ENCODE data around the gene MIPOL1.
"Not testable (repeated sequence)": the region's sequence is repeated elsewhere in the genome, so short reads cannot be mapped to it uniquely, and the experiment has no call there.

The MIPOL1 gene

GRCh38 chr14:37447883-37448391 is 250.2 kb downstream of the MIPOL1 start:
- TF ChIP-seq POLR2A (IDR thresholded peaks at IDR 0.05; ENCODE audit: extremely low read depth, insufficient read length): no peak
- no peak overlapping the region for H3K4me3 ChIP-seq (ENCODE audit: low read depth, low read length)
- DNase-seq (ENCODE audit: low read depth): no peak

DNA sequence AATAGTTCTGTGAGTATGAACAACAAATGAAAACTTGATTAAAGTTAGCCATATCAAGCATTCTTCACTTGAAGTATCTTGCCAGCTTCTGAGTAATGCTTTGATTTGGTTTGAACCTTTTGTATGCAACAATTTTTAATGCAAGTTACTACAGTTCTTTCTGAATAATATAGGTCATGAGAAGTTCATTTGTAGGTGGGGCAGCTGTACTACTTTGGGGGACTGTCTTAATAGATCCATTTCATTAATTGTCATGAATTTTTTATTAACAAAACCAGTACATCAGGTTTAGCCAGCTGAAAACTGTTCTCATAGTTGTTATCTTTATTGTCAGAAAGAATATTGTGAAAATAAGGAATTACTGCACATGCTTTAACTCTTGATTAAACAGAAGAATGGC is 254.6 kb downstream of the MIPOL1 start:
- DNase-seq (ENCODE audit: low read depth): no peak
- H3K4me3 ChIP-seq (ENCODE audit: low read depth, low read length): no peak overlapping the region
- TF ChIP-seq MAX (IDR thresholded peaks at IDR 0.05; ENCODE audit: low read depth, low read length): no peak
- no peak for TF ChIP-seq CTCF (IDR thresholded peaks at IDR 0.05; ENCODE audit: low read depth, low read length)
- no peak for TF ChIP-seq MYC (IDR thresholded peaks at IDR 0.05; ENCODE audit: low read depth, low read length)
- TF ChIP-seq POLR2A (IDR thresholded peaks at IDR 0.05; ENCODE audit: extremely low read depth, insufficient read length): no peak

GRCh38 chr14:37453985-37454384 is 256.2 kb downstream of the MIPOL1 start:
- H3K4me3 ChIP-seq (ENCODE audit: low read depth, low read length): no peak overlapping the region
- TF ChIP-seq CTCF (IDR thresholded peaks at IDR 0.05; ENCODE audit: low read depth, low read length) (no peak), POLR2A (IDR thresholded peaks at IDR 0.05; ENCODE audit: extremely low read depth, insufficient read length) (no peak), MYC (IDR thresholded peaks at IDR 0.05; ENCODE audit: low read depth, low read length) (no peak), MAX (IDR thresholded peaks at IDR 0.05; ENCODE audit: low read depth, low read length) (no peak)
- DNase-seq (ENCODE audit: low read depth): no peak

DNA sequence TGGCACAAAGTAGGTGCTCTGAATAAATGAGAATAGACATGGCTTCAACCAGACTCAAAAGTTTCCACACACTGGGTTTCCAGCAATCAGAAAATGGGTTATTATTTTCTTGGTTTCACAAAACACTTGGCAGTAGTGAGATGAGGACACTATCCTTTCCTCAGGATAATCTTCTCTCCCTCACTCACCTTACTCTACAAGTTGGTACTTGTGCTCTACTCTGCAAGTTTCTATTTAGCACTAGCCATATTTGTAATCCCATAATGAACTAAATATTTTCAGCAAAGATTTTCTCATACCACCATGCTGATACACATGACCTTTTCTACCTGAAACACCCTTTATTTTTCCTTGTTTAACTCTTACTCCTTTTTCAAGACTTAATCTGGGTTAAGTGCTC is 259.6 kb downstream of the MIPOL1 start:
- TF ChIP-seq POLR2A (IDR thresholded peaks at IDR 0.05; ENCODE audit: extremely low read depth, insufficient read length): no peak
- TF ChIP-seq MAX (IDR thresholded peaks at IDR 0.05; ENCODE audit: low read depth, low read length): no peak
- TF ChIP-seq MYC (IDR thresholded peaks at IDR 0.05; ENCODE audit: low read depth, low read length): no peak
- no peak for TF ChIP-seq CTCF (IDR thresholded peaks at IDR 0.05; ENCODE audit: low read depth, low read length)
- H3K4me3 ChIP-seq (ENCODE audit: low read depth, low read length): no peak overlapping the region
- no peak for DNase-seq (ENCODE audit: low read depth)

DNA sequence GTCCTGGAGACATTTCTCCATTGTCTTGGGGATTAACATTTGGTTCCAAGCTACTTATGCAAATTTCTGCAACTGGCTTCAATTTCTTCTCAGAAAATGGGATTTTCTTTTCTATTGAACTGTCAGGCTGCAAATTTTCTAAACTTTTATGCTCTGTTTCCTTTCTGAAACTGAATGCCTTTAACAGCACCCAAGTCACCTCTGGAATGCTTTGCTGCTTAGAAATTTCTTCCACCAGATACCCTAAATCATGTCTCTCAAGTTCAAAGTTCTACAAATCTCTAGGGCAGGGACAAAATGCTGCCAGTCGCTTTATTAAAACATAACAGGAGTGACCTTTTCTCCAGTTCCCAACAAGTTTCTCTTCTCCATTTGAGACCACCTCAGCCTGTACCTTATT is 264.7 kb downstream of the MIPOL1 start:
- DNase-seq (ENCODE audit: low read depth); H3K4me3 ChIP-seq (ENCODE audit: low read depth, low read length): not testable (repeated sequence)

DNA sequence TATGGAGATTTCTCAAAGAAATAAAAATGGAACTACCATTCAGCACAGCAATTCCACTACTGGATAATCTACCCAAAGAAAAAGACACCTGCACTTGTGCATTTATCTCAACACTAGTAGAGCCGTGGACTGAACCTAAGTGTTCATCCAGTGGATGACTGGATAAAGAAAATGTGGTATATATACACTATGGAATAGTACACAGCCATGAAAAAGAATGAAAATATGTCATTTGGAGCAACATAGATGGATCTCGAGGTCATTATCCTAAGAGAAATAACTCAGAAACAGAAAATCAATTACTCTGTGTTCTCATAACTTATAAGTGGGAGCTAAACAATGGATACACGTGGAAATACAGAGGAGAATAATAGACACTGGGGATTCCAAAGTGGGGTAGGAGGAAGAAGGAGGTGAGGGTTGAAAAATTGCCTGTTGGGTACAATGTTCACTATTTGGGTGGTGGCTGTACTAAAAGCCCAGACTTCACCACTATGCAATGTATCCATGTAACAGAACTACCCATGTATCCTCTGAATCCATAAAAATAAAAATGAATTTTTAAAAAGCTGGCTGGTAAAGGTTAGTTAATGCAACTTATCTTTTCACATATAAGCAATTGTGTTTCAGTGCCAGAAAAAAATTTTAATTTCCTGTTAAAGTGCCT is 266.6 kb downstream of the MIPOL1 start:
- TF ChIP-seq POLR2A (IDR thresholded peaks at IDR 0.05; ENCODE audit: extremely low read depth, insufficient read length) (no peak), MYC (IDR thresholded peaks at IDR 0.05; ENCODE audit: low read depth, low read length) (no peak), CTCF (IDR thresholded peaks at IDR 0.05; ENCODE audit: low read depth, low read length) (no peak), MAX (IDR thresholded peaks at IDR 0.05; ENCODE audit: low read depth, low read length) (no peak)
- no peak for DNase-seq (ENCODE audit: low read depth)
- no peak overlapping the region for H3K4me3 ChIP-seq (ENCODE audit: low read depth, low read length)

DNA sequence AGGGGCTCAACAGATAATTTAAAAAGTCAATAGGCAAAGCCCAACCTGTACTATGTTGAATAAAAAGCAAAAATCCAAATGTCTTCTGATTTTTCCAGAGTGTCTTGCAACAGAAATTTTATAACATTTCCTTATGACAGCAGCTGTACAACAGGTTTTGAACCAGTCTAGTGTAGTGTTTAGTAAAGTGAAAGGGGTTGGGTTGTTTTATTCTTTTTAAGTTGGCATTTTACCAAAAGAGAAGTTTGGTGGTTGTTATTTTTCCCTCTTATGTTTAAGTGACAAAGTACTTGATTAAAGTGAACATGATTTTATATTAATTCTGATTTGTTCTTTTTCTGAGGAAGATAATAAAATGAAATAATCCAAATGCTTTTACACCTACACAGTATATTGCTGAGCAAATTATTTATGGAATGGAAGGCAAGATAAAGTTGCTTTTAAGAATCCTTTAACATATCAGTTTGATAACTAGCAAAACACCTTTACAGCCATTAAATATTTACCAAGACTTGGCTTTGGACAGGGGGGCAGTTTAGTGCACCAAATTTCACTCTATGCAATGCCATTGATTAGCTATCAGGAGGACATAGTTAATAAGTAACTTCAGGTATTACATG is 268.4 kb downstream of the MIPOL1 start:
- TF ChIP-seq MYC (IDR thresholded peaks at IDR 0.05; ENCODE audit: low read depth, low read length): no peak
- no peak for TF ChIP-seq CTCF (IDR thresholded peaks at IDR 0.05; ENCODE audit: low read depth, low read length)
- TF ChIP-seq POLR2A (IDR thresholded peaks at IDR 0.05; ENCODE audit: extremely low read depth, insufficient read length): no peak
- no peak for TF ChIP-seq MAX (IDR thresholded peaks at IDR 0.05; ENCODE audit: low read depth, low read length)
- no peak overlapping the region for H3K4me3 ChIP-seq (ENCODE audit: low read depth, low read length)
- no peak for DNase-seq (ENCODE audit: low read depth)
